NCI-H1417 treated with DMSO at 0.1 percent for 48 hours (cell line): ENCODE data around the gene TRAPPC2B.

ENCODE experiments used
- DNase-seq: peaks from one replicate; lab custom pipeline; 2025; lab: John Stamatoyannopoulos, UW

The TRAPPC2B gene

GRCh38 chr19:57362997-57363687, at the start of gene TRAPPC2B, which contains the start of gene ZNF547:
Gene TRAPPC2B (plus strand): TSS chr19:57363551. CDS start chr19:57364834, 1,283 bp downstream.
Gene ZNF547 (plus strand): TSS chr19:57363551. CDS start chr19:57368556, 5,005 bp downstream.
- peak; percentile 88 for DNase-seq

GRCh38 chr19:57314146-57314545, 49.2 kb upstream of the TRAPPC2B start:
- no peak for DNase-seq

GRCh38 chr19:57317503-57317902, 45.8 kb upstream of the TRAPPC2B start:
- no peak for DNase-seq

DNA sequence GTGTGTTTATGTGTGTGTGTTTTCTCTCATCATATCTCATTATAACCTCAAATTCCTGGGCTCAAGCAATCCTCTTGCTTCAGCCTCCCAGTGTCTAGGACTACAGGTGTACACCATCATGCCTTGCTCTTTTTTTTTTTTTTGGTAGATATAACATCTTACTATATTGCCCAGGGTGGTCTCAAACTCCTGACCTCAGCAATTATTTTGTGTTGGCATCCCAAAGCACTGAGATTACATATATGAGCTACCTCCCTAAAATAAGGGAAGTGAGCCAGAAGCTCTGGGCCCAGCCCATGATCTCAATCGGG, 43.5 kb upstream of the TRAPPC2B start:
- no peak for DNase-seq

DNA sequence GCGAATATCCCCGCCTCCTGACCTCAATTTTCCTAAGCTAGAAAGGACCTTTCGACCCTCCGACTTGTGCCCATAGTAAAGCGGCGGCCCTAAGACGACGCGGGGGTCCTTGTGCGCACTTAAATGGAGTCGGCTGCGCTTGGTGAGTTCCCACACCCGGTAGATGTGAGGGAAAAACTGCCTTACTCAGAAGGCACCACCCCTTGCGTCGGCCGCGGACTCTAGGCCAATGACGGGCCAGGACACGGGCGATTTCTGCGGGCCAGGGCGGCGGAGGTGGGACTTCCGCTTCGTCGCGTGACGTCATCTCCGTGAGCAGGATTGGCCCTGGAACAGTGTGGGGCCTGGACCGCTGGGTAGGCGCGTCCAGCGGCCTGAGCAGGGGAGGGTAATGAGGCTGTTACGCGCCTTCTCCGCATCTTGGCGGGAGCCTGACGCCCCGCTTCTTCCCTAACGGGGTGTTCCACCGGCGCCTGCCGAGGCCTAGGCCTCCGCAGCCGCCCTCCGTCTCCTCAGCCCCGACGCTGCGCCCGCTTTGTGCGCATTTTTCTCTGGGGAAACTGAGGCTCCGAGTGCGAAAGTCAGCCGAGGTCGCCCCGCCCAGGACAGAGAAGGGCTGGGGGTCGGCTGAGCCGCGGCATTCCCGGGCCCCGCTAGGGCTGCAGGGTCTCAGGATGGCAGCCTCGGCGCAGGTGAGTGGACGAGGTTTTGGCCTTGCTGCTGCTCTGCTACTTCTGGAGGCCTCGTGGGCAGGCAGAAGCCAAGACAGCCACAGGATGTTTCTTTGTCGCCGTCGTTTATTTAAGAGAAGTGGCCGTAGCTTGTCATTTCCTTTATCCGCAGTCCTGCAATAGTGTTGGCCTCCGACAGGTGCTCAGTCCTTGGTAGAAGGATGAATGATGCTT, 42.9 kb upstream of the TRAPPC2B start, which contains the start of gene ZNF543:
ZNF543 (plus strand) TSS at position 293 of the 905 bp plus-strand sequence; CDS start at position 675, 382 bp downstream.
- peak; percentile 49 for DNase-seq

DNA sequence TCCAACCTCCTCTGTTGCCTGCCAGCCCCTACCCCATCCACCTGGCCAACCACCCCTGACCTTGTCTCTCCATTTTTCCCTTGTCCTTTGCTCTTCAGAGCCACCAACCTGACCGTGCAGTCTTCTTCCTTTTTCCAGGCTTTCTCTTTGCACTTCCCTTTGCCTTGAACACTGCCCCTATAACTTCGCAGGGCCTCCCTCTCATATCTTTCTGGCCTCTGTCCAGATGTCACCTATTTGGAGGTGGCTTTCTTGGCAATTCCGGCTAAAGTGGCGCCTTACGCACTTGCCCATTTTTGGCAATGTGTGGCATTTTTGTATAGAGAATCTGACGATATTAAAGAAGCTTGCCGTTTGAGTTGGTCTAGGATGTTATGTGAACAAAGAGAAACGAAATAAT, 42.2 kb upstream of the TRAPPC2B start:
- DNase-seq, result no peak

DNA sequence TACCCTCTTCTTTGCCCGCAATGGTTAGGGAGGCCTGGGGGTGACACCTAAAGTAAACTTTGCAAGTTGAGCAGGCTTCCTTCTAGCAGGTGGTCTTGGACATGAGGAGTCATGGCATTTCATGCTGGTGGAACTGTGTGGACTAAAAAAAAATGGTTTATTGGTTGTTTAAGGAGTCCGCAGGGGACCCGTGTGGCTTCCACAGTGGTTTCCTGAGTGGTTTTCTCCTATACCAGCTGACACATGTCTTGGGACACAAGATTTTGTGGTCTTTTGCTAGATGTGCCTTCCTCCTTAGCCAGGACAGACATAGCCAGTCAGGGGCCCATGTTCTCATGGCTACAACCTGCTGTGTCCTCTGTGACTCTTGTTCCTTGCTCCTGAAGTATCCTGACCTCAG, 41.6 kb upstream of the TRAPPC2B start:
- no peak for DNase-seq

GRCh38 chr19:57324992-57325391, 38.4 kb upstream of the TRAPPC2B start:
- no peak for DNase-seq

- DNase-seq, result no peak
Observed at GRCh38 chr19:57327993-57328392, 35.4 kb upstream of the TRAPPC2B start.

GRCh38 chr19:57334191-57334590, 29.2 kb upstream of the TRAPPC2B start:
- no peak for DNase-seq

GRCh38 chr19:57338877-57339276, 24.5 kb upstream of the TRAPPC2B start:
- DNase-seq, result no peak

DNA sequence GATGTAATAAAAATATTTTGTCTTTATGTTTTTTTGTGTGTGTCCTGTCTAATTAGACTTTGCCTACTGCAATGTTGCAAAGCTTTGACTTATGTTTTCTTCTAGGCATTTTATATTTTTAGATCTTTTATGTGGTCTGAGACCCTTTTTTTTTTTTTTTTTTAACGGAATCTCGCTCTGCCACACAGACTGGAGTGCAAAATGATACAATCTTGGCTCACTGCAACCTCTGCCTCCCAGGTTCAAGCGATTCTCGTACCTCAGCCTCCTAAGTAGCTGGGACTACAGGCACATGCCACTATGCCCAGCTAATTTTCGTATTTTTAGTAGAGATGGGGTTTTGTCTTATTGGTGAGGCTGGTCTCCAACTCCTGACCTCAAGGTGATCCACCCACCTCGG, 20.8 kb upstream of the TRAPPC2B start:
- no peak for DNase-seq

- DNase-seq, result no peak
Observed at GRCh38 chr19:57348136-57348535, 15.2 kb upstream of the TRAPPC2B start.

DNA sequence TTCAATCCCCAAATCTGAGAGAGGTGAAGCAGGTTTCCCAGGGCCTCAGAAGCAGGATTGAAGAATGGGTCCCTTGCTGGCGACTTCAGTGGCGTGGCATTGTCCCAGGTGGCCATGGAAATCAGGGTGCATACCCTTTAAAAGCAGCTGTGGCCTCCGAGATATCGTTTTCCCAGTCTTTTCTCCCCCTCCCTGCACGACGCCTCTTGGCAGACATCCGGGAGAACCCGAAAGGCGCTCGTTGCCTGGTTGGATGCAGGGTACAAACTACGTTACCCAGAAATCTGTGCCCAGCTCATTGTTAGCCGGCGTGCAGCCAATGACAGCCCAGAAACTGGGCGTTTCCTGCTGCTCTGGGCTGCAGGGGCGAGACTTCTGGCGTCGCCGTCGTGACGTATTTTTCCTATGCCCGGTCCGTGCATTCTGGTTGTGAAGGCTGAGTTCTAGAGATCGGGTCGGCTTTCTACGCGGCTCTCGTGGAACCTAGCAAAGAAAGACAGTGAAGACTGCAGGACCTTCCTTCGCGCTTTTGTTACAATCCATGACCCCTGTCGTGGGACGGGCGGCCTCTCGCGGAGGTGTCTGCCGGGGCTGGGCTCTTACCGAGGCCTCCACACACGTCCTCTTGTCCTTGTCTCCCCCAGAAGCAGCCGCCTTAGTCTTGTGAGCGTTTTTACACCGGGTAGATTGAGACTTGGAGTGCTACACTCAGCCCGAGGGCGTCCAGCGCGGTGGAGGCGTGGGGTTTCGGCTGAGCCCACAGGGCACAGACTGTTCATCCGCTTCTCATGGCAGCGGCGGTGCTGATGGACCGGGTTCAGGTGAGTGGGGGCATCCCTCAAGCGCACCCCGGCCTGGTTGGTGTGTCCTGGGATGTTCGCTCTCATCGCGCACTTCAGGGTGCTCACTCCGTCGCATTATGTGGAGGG, 12.2 kb upstream of the TRAPPC2B start, which contains the start of gene ZNF304:
ZNF304 (plus strand) TSS at position 395 of the 929 bp plus-strand sequence; CDS start at position 789, 394 bp downstream.
- DNase-seq, result peak; percentile 73

- DNase-seq, result no peak
Observed at GRCh38 chr19:57351867-57352266, 11.5 kb upstream of the TRAPPC2B start.

DNA sequence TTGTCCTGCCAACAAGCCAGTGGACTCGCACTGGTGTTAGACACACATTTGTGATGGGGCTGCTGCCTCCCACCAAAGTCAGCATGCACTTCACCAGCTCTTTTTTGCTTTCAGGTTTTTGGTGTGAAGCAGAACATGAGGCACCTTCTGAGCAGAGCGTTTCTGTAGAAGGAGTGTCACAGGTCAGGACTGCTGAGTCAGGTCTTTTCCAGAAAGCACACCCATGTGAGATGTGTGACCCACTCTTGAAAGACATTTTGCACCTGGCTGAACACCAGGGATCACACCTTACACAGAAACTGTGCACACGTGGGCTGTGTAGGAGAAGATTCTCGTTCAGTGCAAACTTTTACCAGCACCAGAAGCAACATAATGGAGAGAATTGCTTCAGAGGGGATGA, 7.4 kb upstream of the TRAPPC2B start:
- no peak for DNase-seq

DNA sequence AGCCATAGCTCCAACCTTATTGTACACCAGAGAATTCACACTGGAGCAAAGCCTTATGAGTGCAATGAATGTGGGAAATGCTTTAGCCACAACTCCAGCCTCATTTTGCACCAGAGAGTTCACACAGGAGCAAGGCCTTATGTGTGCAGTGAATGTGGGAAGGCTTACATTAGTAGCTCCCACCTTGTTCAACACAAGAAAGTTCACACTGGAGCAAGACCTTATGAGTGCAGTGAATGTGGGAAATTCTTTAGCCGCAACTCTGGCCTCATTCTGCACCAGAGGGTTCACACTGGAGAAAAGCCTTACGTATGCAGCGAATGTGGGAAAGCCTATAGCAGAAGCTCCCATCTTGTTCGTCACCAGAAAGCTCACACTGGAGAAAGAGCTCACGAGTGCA, 5.9 kb upstream of the TRAPPC2B start:
- no peak for DNase-seq

- no peak for DNase-seq
Observed at GRCh38 chr19:57359300-57359699, 4.1 kb upstream of the TRAPPC2B start.

GRCh38 chr19:57362419-57362818, 932 bp upstream of the TRAPPC2B start:
- DNase-seq, result no peak

DNA sequence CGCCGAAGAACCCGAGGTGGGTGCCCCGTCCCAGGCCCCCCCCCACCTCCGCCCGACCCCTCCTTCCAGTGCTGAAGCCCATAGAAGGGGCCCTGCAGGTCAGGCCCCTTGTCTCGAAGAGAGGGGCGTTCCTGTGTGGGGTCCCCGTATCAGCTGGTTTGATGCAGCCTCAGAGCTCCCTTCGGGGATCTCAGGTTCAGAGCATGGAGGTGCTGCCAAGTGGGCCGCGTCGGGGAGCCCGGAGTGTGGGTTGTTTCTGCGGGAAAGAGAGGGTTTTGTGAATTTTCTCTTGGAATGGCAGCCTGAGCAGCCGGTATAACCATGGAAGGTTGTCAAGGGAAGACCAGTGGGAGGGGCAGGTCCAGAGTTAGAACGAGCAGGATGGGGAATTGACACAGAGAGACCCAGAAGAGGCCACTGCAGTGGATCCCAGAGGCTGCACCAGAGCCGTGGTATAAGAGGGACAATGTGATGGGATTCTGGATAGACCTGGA, 384 bp downstream of the TRAPPC2B start:
- DNase-seq, result no peak

DNA sequence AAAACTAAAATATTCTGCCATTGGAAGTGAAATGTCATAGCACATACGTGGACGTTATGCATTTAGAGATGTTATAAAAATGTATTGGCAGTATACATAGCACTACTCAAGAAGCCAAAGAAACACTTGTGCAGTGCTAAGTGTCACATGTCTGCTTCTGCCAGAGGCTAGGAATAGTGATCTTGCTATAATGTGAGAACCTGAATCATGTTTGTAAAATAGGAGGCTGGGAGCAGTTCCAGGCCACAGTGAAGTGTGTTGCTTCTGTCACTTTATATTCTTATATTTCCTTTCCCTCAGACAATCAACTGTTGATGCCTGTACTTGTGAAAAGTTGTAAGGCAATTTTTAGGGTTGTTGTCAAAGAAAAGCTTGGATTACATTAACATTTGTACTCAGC, 3.4 kb downstream of the TRAPPC2B start:
- DNase-seq, result no peak

DNA sequence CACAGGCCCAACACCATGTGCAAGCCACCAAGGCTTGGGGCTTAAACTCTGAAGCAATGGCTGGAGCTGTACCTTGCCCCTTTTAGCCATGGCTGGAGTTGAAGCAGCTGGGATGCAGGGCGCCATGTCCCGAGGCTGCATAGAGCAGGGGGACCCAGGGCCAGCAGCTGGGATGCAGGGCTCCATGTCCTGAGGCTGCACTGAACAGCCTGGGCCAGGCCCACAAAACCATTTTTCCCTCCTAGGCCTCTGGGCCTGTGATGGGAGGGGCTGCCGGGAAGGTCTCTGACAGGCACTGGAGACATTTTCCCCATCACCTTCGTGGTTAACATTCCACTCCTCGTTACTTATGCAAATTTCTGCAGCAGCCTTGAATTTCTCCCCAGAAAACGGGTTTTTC, 10.8 kb downstream of the TRAPPC2B start:
- no peak for DNase-seq
